Spinal cord (tissue), 10 donors: Measurements from ENCODE around the gene ADNP2. TPM values are rescaled to one million over a fixed set of nuclear protein-coding genes. Genes with fewer than 3 reads are reported as not detected.

Experiments
- DNase-seq, 6 donors: peaks; one replicate each; pipeline versions ENCODE4 v3.0.0 to v3.0.0-alpha.2; 2013 to 2015; ENCODE audit warnings: low spot score in 6 of 6, low read depth in 4 of 6
- H3K27ac ChIP-seq: one replicate; pipeline ENCODE4 v1.5.1; 2013; ENCODE audit warnings: low read depth, low read length, control low read depth
- H3K27me3 ChIP-seq: one replicate; pipeline ENCODE4 v1.6.1; 2013; ENCODE audit warnings: low read length; ENCODE audit not compliant: control insufficient read depth, insufficient read depth
- H3K36me3 ChIP-seq: one replicate; pipeline ENCODE4 v1.6.1; 2013; ENCODE audit warnings: low read length; ENCODE audit not compliant: control insufficient read depth, insufficient read depth
- H3K4me1 ChIP-seq: one replicate; pipeline ENCODE4 v1.6.1; 2013; ENCODE audit warnings: low read length; ENCODE audit not compliant: control insufficient read depth, insufficient read depth
- H3K4me3 ChIP-seq: one replicate; pipeline ENCODE4 v1.5.1; 2013; ENCODE audit warnings: low read depth, low read length, control low read depth
- H3K9me3 ChIP-seq: one replicate; pipeline ENCODE4 v1.6.1; 2013; ENCODE audit warnings: low read length; ENCODE audit not compliant: control insufficient read depth, insufficient read depth
- WGBS: methylation state at CpG from one replicate; pipeline ENCODE4 v1.1.5; 2013; ENCODE audit warnings: missing lambda C conversion rate; ENCODE audit not compliant: insufficient coverage; 5-methylcytosine and 5-hydroxymethylcytosine counted together
- long read RNA-seq, 4 donors: transcript quantifications; one replicate each; lab custom pipeline, GENCODE V29; 2026
- polyA plus RNA-seq, 2 donors: library from polyadenylated mRNA; unstranded; fragments of 120-200 nt; gene quantifications; one replicate each; pipeline ENCODE4 v1.2.1, GENCODE V29; 2013; ENCODE audit not compliant: insufficient read length in 2 of 2
- total RNA-seq, 2 donors: library from RNA; depleted of rRNA in 1 of 2; stranded (reverse); fragments of 120-200 nt in 1 of 2; fragments of >200 nt in 1 of 2; gene quantifications; one replicate each; pipeline versions ENCODE4 v1.2.3 to v1.2.4, GENCODE V29; 2013 to 2014
- donor health status: healthy.

Gene ADNP2, protein sequence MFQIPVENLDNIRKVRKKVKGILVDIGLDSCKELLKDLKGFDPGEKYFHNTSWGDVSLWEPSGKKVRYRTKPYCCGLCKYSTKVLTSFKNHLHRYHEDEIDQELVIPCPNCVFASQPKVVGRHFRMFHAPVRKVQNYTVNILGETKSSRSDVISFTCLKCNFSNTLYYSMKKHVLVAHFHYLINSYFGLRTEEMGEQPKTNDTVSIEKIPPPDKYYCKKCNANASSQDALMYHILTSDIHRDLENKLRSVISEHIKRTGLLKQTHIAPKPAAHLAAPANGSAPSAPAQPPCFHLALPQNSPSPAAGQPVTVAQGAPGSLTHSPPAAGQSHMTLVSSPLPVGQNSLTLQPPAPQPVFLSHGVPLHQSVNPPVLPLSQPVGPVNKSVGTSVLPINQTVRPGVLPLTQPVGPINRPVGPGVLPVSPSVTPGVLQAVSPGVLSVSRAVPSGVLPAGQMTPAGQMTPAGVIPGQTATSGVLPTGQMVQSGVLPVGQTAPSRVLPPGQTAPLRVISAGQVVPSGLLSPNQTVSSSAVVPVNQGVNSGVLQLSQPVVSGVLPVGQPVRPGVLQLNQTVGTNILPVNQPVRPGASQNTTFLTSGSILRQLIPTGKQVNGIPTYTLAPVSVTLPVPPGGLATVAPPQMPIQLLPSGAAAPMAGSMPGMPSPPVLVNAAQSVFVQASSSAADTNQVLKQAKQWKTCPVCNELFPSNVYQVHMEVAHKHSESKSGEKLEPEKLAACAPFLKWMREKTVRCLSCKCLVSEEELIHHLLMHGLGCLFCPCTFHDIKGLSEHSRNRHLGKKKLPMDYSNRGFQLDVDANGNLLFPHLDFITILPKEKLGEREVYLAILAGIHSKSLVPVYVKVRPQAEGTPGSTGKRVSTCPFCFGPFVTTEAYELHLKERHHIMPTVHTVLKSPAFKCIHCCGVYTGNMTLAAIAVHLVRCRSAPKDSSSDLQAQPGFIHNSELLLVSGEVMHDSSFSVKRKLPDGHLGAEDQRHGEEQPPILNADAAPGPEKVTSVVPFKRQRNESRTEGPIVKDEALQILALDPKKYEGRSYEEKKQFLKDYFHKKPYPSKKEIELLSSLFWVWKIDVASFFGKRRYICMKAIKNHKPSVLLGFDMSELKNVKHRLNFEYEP
- total RNA-seq (10 to 100 TPM; 13.9 to 18.9 TPM), polyA plus RNA-seq (10 to 100 TPM; 14.8 to 18.2 TPM)
- long read RNA-seq, donor 1, full-length matches to known transcripts = 4 of 4 reads
- long read RNA-seq, donor 1, partial matches to known transcripts = 0 of 4 reads
- long read RNA-seq, donor 1, other reads (novel, unspliced or antisense) = 0 of 4 reads
- long read RNA-seq, donor 2 = 0 reads
- long read RNA-seq, donor 3, full-length matches to known transcripts = 3 of 3 reads
- long read RNA-seq, donor 3, partial matches to known transcripts = 0 of 3 reads
- long read RNA-seq, donor 3, other reads (novel, unspliced or antisense) = 0 of 3 reads
- long read RNA-seq, donor 4, full-length matches to known transcripts = 1 of 1 reads
- long read RNA-seq, donor 4, partial matches to known transcripts = 0 of 1 reads
- long read RNA-seq, donor 4, other reads (novel, unspliced or antisense) = 0 of 1 reads

DNA sequence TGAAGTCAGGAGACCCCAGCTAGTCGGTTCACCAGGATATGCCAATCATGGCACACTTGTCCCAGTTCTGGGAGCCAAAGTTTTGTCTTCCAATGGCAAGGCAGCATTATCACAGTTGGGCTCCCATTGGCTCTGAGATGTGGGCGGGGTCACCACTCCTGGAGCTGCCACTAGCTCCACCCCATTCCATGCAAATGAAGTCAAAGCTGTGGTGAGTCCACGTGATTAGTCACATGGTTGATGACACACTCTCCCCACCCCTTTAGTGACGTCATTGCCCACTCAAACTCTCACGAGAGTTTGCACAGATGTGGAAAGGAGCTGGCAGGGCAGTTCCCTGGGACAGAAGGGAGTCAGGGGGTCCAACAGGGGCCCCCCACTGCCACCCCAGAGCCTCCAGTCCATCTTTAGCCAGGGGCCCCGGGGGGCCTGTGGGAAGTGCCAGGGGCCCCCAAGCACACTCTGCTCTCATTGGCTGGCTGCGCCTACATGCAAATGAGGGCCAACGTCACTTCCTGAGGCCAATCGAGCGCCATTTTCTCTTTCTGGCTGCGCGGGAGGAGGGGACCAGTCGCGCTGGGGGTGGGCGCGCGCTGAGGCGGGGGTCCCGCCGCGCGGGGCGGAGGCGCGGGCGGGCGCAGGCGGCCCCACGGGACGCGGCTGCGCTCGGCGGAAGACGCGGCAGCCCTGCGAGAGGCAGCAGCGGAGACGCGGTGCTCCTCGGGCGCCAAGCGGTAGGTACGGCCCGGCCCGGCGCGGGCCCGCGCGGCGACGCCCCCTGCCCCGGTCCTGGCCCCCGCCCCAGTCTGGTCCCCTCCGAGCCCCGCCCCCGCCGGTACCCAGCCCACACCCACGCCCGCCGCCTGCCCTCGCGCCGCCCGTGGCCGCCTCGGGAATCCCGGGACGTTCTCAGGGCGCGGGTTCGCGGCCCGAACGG is at the start of gene ADNP2:
Gene ADNP2, plus strand, starts transcription at position 524 of the 937 bp plus-strand sequence. CDS start 8,281 bp downstream, outside the sequence.
- no peaks in the 10 kb centered on the region for H3K36me3 ChIP-seq
- H3K4me1 ChIP-seq = peaks cover 9% of the 10 kb centered on the region
- no peaks in the 10 kb centered on the region for H3K27me3 ChIP-seq
- H3K9me3 ChIP-seq = no peaks in the 10 kb centered on the region
- peak; percentile 63 to 97 (median 80) for DNase-seq
- peak within 1 kb of the TSS; percentile 69 for H3K4me3 ChIP-seq
- H3K27ac ChIP-seq = peak within 1 kb of the TSS; percentile 90
- under 1% methylated on average over 75 of the region's 76 CpGs for WGBS

DNA sequence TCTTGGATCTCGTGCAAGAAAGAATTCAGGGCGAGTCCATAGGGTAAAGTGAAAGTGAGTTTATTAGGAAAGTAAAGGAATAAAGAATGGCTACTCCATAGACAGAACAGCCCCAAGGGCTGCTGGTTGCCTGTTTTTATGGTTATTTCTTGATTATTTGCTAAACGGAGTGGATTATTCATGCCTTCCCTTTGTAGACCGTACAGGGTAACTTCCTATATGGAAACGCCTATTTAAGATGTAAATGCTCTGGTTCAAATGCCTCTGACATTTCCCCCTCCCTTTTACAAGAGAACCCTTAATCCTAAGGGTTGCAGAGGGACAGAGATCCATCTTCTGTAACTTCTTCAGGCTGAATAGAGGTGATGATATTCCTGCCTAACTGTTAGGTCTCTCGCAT is 49.1 kb upstream of the ADNP2 start:
- Histone ChIP-seq H3K27me3 (no peaks in the 10 kb centered on the region), H3K9me3 (peaks cover 7% of the 10 kb centered on the region), H3K36me3 (peaks cover 10% of the 10 kb centered on the region), H3K27ac (no peak overlapping the region), H3K4me1 (no peaks in the 10 kb centered on the region), H3K4me3 (no peak overlapping the region)
- DNase-seq = no peak
- 90% methylated on average over 2 of the region's 6 CpGs for WGBS

DNA sequence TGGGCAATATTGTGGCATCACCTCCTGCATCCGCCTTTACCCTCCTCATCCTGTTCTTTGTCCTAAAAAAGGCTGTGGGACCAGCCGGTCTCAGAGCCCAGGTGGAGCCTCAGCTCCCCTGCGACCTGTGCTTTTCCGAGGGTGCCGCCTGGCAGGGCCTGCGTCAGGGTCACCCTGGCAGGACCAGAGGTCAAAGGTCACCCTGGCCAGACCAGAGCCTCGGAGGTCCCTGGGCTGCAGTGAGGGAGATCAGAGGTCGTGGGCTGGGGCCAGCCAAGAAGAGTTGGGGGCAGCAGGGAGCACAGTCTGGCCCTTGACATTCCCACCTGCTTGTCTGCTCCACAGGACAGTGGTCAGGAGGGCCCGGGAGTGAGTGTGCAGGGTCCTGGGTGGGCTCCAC is 43.4 kb upstream of the ADNP2 start:
- H3K27ac ChIP-seq = no peak overlapping the region
- WGBS = 85% methylated on average over 8 of the region's 9 CpGs
- no peak overlapping the region for H3K4me3 ChIP-seq
- H3K27me3 ChIP-seq = no peaks in the 10 kb centered on the region
- H3K9me3 ChIP-seq = no peaks in the 10 kb centered on the region
- no peak for DNase-seq
- H3K36me3 ChIP-seq = peaks cover 17% of the 10 kb centered on the region
- peaks cover 15% of the 10 kb centered on the region for H3K4me1 ChIP-seq

- no peak overlapping the region for H3K27ac ChIP-seq
- H3K9me3 ChIP-seq = no peaks in the 10 kb centered on the region
- H3K4me1 ChIP-seq = peaks cover 15% of the 10 kb centered on the region
- peaks cover 17% of the 10 kb centered on the region for H3K36me3 ChIP-seq
- 84% methylated on average over 8 of the region's 8 CpGs for WGBS
- H3K4me3 ChIP-seq = no peak overlapping the region
- DNase-seq = no peak
- no peaks in the 10 kb centered on the region for H3K27me3 ChIP-seq
Observed at GRCh38 chr18:80067321-80067720, 41.7 kb upstream of the ADNP2 start.

GRCh38 chr18:80067897-80068296 is 41.2 kb upstream of the ADNP2 start:
- DNase-seq = no peak

DNA sequence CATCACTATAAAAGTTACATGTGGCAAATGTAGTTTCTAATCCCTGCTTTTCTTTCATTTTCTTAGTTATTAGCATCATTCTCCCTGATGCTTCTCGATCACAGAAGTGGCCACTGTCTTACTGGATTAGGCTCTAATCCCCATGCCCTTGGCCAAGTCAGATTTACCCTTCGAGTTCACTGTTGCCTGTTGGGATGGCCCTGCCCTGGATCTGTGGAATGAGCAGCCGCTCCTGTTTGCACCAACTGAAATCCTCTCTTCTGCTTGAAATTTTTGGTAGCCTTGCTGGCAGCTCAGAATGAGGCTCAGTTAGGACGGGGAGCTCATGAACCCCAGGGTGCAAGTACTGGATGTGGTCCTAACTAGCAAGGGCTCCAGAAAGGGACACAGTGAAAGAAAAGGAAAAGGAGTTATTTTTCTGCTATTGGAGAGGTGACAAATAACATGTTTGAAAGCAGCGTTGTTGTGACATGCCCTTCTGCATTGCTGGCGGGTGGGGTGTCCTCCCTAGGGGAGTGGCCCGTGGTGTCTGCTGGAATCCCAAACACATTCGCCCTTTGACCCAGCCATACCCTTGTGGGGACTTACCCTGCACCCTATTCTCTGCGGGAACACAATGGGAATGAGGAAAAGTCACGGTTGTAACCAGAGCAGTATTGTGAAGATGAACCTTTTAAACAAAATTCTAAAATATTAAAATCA is 40.3 kb upstream of the ADNP2 start:
- 71% methylated on average over 6 of the region's 10 CpGs for WGBS
- Histone ChIP-seq H3K4me1 (peaks cover 15% of the 10 kb centered on the region), H3K4me3 (no peak overlapping the region), H3K36me3 (peaks cover 18% of the 10 kb centered on the region), H3K27me3 (no peaks in the 10 kb centered on the region), H3K27ac (no peak overlapping the region), H3K9me3 (no peaks in the 10 kb centered on the region)
- no peak for DNase-seq

More at GRCh38 chr18:80067897-80068296, 41.2 kb upstream of the ADNP2 start:
- peaks cover 15% of the 10 kb centered on the region for H3K4me1 ChIP-seq
- no peaks in the 10 kb centered on the region for H3K9me3 ChIP-seq
- no peaks in the 10 kb centered on the region for H3K27me3 ChIP-seq
- WGBS = 96% methylated on average over 10 of the region's 10 CpGs
- peaks cover 17% of the 10 kb centered on the region for H3K36me3 ChIP-seq
- H3K27ac ChIP-seq = no peak overlapping the region
- H3K4me3 ChIP-seq = no peak overlapping the region

DNA sequence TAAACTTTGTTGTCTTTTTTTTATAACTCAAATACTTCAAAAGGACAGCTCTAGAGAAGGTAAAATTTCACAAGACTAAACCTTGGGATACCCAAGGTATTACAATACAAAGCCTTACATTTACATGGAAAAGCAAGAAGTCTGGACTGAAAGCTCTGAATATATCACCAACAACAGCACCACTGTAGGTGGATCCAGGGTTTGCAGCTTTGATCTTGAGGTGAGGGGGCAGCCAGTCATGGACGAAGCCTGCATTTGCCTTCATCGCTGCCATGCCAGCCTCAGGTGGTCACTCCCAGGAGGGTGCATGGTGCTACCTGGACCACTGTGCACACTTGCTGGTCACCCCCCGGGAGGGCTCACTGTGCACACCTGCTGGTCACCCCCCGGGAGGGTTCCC is 38.2 kb upstream of the ADNP2 start:
- H3K36me3 ChIP-seq = peaks cover 17% of the 10 kb centered on the region
- H3K27ac ChIP-seq = no peak overlapping the region
- H3K4me3 ChIP-seq = no peak overlapping the region
- peaks cover 12% of the 10 kb centered on the region for H3K4me1 ChIP-seq
- H3K27me3 ChIP-seq = no peaks in the 10 kb centered on the region
- no peak for DNase-seq
- H3K9me3 ChIP-seq = no peaks in the 10 kb centered on the region
- 100% methylated on average over 3 of the region's 4 CpGs for WGBS

DNA sequence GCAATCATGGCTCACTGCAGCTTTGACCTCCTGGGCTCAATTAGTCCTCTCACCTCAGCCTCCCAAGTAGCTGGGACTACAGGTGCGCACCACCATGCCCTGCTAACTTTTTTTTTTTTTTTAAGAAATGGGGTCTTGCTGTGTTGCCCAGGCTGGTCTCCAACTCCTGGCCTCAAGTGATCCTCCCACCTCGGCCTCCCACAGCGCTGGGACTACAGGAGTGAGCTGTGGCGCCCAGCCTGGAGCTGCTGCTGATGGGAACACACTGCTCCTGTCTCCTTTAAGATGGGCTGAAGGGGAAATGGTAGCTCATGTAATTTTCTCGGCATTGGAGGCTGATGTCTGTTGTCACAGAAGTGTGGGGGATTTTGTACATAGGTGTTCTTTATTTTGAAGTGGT is 34.9 kb upstream of the ADNP2 start:
- WGBS = 97% methylated on average over 4 of the region's 5 CpGs
- H3K4me3 ChIP-seq = no peak overlapping the region
- H3K9me3 ChIP-seq = no peaks in the 10 kb centered on the region

More for the DNA sequence above, 34.9 kb upstream of the ADNP2 start:
- DNase-seq = no peak
- Histone ChIP-seq H3K27me3 (no peaks in the 10 kb centered on the region), H3K4me1 (no peaks in the 10 kb centered on the region), H3K27ac (no peak overlapping the region), H3K36me3 (peaks cover 15% of the 10 kb centered on the region)
